ENCODE measurements around the gene HOXA7. TPM values are rescaled to one million over a fixed set of nuclear protein-coding genes. Genes with fewer than 3 reads are reported as not detected.

Gene HOXA7
- polyA plus RNA-seq, 10 donors = 0.84 to 12.3 (median 5.6) TPM

- DNase-seq = peak in 1 of 3 donors; percentile 83
Measured at GRCh38 chr7:27183682-27184336, 27.3 kb upstream of the HOXA7 start.

GRCh38 chr7:27182861-27183681 lies 26.6 kb upstream of the HOXA7 start:
- peak in 1 of 3 donors; percentile 68 for DNase-seq

DNA sequence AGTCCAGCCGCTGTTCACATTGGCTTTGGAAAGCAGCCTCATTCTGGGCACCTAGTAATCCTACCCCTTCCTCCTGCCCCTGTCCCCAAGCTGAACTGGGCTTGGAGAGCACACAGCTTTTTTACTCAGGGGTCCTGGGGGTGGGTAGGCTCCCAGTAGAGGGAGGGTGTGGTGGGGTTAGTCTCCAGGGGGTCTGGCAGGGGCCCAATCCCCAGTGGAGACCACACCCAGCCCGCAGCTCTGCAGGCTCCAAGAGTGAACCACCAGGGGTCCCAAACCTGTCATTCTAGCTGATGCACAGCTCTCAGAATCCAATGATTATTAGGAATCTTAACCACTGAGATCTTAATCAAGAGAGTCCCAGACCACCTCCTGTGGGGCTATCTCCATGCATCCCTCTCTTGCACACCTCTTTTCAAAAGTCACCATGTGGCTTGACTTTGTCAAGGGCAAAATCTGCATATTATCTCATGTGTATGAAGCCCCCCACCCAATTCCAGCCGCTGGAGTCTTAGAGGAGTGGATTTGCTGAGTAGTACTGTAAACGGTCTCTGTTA lies 25.9 kb upstream of the HOXA7 start:
- DNase-seq = no peak

GRCh38 chr7:27181795-27182275 lies 25.4 kb upstream of the HOXA7 start:
- DNase-seq = peak in 1 of 3 donors; percentile 32

DNA sequence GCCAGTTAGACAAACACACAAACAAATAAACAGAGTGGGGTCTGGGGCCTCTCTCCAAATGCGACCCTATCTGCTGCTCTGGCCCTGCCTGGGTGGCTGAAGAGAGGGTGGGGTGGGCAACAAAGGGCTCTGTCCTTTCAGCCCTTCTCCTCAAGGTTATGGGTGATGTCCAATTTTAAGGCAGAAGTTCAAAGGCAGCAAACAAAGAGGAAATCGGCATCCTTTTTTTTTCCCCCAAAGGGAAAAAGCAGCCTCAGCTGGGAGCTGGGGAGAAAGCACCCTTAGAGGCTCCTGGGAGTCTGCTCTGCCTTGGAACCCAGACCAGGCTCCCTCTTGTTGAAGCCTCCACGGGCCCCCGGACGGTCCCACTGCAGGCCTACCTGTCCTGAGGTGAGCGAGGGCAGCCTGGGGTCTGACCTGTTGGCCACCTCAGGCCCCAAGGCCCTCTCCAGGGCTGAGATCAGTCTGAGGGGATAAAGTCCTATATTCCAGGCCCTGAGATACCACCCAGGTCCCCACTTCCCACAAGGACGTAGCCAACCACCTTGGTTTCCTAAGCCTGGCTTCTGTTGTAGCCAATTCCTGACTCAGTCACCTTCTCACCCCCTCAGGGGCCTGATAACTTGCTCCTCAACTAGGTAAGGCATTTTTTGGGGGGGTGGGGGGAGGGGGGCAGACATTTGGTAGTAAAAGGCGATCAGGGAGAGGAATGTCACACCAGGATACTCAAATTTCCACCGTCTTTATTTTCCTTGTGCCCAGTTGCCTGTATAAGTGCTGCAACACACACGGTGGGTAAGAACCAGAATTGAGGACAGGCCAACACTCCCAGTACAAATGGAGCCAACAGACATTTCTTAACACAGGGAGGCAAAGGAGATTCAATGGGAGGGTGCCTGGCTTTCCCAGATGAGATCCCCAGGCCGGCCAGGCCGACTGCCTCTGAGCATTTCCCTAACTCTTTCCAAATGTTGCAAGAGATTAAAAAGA lies 24.3 kb upstream of the HOXA7 start:
- DNase-seq = peak in 1 of 3 donors; percentile 36

GRCh38 chr7:27179503-27180430 lies 23.3 kb upstream of the HOXA7 start:
- DNase-seq = peak in 2 of 3 donors; percentile 87 to 96

GRCh38 chr7:27179030-27179429 lies 22.6 kb upstream of the HOXA7 start:
- no peak for DNase-seq

- peak in 1 of 3 donors; percentile 72 for DNase-seq
Measured at GRCh38 chr7:27178366-27178765, 21.9 kb upstream of the HOXA7 start.

DNA sequence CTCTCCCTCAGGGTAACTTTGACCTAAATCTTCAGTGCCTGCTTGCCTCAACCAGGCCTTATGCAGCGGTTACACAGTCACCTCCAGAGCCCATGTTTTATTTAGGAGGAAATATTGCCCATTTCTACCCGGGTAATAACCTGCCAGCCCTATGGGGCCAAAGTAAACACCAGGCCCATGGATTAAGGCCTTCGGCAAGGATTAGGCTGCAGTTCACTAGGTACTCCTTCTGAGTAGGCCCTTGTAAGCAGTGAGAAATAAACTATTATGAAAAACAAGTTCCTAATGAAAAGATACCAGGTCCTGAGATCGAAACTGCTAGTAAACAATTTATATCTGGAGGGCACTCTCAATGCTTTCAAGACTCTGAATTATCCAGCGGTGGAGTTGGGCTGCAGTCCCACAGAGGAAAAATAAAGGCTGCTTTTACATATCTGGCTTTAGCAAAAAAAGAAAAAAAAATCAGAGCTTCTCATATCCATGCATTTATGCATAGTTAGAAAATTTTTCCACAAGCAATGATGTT lies 21.4 kb upstream of the HOXA7 start:
- DNase-seq = no peak

DNA sequence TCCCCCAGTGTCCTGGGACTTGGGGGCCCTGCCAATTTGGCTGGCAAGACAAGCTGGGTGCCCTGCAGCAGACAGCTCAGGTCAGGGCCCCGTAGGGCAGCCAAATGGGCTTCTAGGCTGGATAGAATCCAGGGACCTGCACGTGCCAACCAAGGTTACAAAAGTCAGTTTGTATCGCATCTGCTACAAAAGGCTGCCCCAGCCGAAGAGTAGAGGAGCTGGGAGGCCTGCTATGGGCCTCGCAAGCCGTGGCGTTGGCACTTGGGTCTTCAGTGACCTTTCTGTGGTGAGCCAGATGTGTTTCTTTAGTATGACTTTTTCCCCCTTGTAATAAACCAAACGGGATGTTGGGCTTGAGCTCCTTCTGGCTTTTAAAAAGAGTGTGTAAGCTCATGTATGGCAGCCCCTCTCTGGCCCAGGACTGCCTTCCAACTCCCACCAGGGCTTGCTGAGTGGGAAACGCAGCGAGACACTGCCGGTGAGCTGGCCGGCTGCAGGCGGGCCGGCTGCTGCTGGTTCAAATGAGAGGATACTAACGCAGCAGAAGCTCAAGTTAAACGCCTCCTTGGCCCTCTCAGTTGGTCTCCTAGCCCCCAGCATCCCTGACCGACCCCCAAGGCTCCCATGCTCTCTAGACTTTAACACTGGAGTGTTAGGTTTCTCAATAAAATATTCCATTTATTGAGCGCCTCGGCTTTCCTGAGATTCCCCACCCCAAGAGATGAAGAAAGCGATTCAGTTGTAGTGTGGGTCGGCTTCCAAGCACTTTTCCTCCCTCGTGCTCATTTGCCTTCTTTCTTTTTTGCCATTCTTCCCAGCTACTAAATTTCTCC lies 20.7 kb upstream of the HOXA7 start:
- DNase-seq = peak in 1 of 3 donors; percentile 76

GRCh38 chr7:27176524-27176845 lies 20.0 kb upstream of the HOXA7 start:
- DNase-seq = no peak

- peak in 1 of 3 donors; percentile 81 for DNase-seq
Measured at GRCh38 chr7:27175626-27176523, 19.4 kb upstream of the HOXA7 start.

DNA sequence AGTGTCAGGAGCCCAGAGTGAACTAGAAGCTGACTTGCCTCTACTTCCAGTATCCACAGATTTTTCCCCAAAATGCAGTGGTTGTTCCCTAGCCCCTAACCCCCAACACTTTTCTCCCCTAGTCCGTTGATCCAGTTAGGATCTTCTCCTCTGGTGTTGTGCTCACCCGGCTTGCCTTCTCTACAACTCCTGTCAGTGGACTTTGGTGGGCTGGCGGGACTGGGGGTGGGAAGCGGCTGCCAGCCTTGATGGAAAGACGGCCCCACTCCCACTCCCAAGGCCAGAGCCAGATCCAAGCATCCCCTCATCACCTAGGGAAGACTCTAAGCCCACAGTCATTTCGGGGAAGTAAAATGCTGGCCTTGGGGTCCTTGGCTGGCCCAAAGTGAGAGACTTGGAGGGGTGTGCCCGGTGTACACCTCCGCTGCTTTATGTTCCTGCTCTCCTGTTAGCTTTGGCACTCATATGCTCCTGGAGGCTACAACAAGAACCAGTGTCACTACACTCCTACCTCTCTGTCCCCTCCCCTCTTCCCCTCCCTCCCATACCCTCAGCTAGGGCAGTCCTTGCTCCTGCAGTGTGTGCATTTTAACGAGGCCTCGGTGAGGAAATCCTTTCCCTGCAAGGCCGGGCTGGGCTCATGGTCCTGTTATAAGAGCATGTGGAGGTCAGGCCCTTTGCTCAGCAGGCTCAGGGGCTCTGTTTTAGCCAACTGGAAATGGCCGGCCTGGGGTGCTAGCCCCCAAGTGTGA lies 18.6 kb upstream of the HOXA7 start:
- peak in 1 of 3 donors; percentile 80 for DNase-seq

DNA sequence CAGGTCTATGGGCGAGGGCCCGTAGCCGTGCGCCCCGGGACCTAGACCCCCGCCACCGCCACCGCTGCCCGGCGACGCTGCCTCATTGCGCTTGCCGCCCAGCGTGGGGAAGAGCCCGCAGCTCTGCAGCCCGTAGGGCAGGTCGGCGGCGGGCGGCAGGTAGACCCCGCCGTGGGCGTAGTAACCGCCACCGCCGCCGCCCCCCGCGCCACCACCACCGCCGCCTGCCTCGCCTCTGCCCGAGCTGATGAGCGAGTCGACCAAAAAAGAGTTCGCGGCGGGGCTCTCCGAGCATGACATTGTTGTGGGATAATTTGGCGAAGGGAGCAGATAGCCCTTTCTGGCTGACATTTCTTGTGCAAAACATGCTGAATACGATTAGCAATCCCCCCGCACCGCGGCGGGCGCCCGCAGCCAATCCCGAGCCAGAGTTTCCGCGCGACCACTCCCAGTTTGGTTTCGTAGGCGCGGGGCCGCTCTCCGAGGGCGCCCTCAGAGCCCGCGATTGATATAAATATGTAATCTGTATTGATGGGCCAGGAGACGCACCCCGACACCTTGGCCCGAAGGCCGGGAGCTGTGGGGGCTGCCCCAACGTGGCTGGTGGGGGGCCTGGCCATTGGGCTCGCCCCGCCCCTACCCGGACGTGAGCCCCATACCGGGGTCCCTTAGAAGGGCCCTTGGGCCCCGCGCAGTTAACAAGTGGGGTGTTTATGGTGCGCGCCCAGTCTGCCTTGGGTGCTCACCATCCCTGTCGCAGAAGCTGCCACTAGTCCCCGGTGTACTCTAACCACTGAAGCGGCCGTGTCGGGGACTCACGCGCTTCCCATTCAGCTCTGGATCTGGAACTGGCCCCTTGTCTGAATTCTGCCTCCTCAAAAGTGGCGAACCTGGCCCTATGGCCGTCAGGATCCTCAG lies 17.7 kb upstream of the HOXA7 start, which contains the start of gene HOXA10:
Gene HOXA10, minus strand, starts transcription at position 365 of the 918 bp plus-strand sequence. Its CDS starts 14 bp downstream, at position 351.
- DNase-seq = peak in 1 of 3 donors; percentile 93

GRCh38 chr7:27173511-27173955 lies 17.1 kb upstream of the HOXA7 start:
- no peak for DNase-seq

Data from muscle of back (tissue), 11 donors.